ENCODE results near the gene RDX.

The RDX gene

GRCh38 chr11:110335358-110335757, 38.9 kb upstream of the RDX start:
- TF ChIP-seq, protein P1, sequence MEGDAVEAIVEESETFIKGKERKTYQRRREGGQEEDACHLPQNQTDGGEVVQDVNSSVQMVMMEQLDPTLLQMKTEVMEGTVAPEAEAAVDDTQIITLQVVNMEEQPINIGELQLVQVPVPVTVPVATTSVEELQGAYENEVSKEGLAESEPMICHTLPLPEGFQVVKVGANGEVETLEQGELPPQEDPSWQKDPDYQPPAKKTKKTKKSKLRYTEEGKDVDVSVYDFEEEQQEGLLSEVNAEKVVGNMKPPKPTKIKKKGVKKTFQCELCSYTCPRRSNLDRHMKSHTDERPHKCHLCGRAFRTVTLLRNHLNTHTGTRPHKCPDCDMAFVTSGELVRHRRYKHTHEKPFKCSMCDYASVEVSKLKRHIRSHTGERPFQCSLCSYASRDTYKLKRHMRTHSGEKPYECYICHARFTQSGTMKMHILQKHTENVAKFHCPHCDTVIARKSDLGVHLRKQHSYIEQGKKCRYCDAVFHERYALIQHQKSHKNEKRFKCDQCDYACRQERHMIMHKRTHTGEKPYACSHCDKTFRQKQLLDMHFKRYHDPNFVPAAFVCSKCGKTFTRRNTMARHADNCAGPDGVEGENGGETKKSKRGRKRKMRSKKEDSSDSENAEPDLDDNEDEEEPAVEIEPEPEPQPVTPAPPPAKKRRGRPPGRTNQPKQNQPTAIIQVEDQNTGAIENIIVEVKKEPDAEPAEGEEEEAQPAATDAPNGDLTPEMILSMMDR (IDR thresholded peaks at IDR 0.05), result no peak

DNA sequence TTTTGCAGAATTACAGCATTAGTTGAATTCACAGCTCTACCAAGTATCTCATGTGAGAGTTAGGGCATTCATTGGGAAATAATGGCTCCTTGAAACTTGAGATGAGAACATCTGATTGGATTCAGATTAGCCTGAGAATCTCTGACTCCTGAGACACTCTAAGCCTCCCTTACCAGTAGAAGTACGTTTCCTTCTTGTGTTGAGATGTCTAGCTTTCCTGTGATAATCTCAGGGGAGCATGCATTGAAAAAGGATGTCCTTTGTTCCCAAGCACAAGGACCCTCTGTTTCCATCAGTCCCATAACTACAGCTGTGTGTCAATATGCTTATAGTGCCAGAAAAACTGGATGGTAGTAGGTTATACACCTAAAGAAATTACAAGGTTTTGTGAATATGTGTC, 35.2 kb upstream of the RDX start:
- TF ChIP-seq, protein P1 (IDR thresholded peaks at IDR 0.05), result no peak

DNA sequence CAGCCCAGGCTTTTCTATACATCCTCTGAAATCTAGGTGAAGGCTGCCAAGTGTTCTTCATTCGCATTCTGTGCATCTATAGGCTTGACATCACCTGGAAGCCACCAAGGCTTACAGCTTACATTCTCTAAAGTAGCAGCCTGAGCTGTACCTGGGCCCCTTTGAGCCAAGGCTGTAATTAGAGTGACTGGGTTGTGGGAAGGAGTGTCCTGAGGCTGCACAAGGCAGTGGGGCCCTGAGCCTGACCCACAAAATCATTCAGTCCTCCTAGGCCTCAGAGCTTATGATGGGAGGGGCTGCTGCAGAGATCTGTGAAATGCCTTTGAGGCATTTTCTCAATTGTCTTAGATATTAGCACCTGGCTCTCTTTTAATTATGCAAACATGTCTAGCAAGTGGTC, 33.0 kb upstream of the RDX start:
- TF ChIP-seq, protein P1 (IDR thresholded peaks at IDR 0.05), result no peak

GRCh38 chr11:110327508-110327907, 31.1 kb upstream of the RDX start:
- TF ChIP-seq, protein P1 (IDR thresholded peaks at IDR 0.05), result no peak

- TF ChIP-seq, protein P1 (IDR thresholded peaks at IDR 0.05), result no peak
Measured at GRCh38 chr11:110323786-110324185, 27.4 kb upstream of the RDX start.

DNA sequence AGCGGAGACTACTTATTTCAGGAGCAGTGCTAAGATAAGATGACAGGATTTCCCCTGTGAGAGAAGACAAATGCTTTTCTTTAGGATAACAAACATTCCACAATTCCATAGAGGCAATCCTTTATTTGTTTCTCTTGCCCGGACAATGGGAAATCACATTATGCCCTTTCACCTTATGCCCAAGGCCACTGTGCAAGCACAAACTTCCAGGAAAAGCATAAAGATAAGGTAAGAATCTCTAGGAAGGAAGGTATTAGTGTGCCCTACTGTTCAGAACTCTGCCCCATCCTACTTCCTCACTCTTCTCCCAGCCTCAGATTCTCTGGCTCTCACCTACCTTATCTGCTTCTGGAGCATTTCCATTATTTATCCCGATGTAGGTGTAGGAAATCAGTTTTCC, 23.1 kb upstream of the RDX start:
- TF ChIP-seq, protein P1 (IDR thresholded peaks at IDR 0.05), result no peak

GRCh38 chr11:110318638-110319404, 22.4 kb upstream of the RDX start:
- TF ChIP-seq, protein P1 (IDR thresholded peaks at IDR 0.05), result no peak

DNA sequence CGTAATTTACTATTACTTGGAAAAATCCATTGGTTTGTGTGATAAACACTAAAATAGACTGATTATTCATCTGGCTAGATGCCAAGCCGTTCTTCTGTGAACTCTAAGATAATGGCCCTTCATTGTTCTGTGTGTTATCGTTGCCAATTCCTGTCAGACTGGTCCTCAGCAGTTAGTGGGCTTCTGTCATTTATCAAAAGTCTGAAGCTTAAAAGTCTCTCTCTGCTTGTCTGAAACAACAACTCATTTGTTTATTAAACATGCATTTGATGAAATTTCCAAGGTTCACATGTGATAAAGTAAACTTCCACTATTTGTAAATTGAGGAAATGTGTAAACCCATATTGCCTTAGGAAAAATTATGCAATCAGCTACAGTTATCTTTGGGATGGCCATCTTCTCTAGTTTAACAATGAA, 21.1 kb upstream of the RDX start:
- TF ChIP-seq, protein P1 (IDR thresholded peaks at IDR 0.05), result no peak

Data from LNCAP (cell line).